Thymus (tissue), 11 donors: ENCODE results near the gene ERC2. TPM values are rescaled to one million over a fixed set of nuclear protein-coding genes. Genes with fewer than 3 reads are reported as not detected.

Experiments
- DNase-seq, 9 donors: peaks; one replicate each; pipeline ENCODE4 v3.0.0-alpha.2; 2013; ENCODE audit warnings: low spot score in 9 of 9, low read depth in 6 of 9, missing footprints in 1 of 9
- H3K27ac ChIP-seq, 2 donors: one replicate each; pipeline ENCODE4 v1.5.1; 2013; ENCODE audit warnings: control low read depth in 1 of 2, low read depth in 1 of 2, low read length in 1 of 2, mild to moderate bottlenecking in 1 of 2, moderate library complexity in 1 of 2
- H3K27me3 ChIP-seq, 2 donors: one replicate each; pipeline ENCODE4 v1.5.1; 2013; ENCODE audit warnings: low read length in 1 of 2; ENCODE audit not compliant: control insufficient read depth in 2 of 2, insufficient read depth in 1 of 2
- H3K36me3 ChIP-seq, 2 donors: one replicate each; pipeline ENCODE4 v1.5.1; 2013; ENCODE audit warnings: low read length in 1 of 2, mild to moderate bottlenecking in 1 of 2, moderate library complexity in 1 of 2; ENCODE audit not compliant: control insufficient read depth in 2 of 2, insufficient read depth in 2 of 2
- H3K4me1 ChIP-seq, 2 donors: one replicate each; pipeline ENCODE4 v1.5.1; 2013; ENCODE audit warnings: low read length in 2 of 2; ENCODE audit not compliant: control insufficient read depth in 2 of 2, insufficient read depth in 2 of 2
- H3K4me3 ChIP-seq, 2 donors: one replicate each; pipeline ENCODE4 v1.5.1; 2013; ENCODE audit warnings: low read length in 2 of 2, control low read depth in 1 of 2, mild to moderate bottlenecking in 1 of 2
- H3K9me3 ChIP-seq, 2 donors: one replicate each; pipeline ENCODE4 v1.5.1; 2013; ENCODE audit warnings: low read length in 1 of 2, mild to moderate bottlenecking in 1 of 2; ENCODE audit not compliant: control insufficient read depth in 2 of 2, insufficient read depth in 1 of 2
- WGBS: extraction: QIAGEN DNeasy Blood & Tissue Kit; methylation state at CpG from one replicate; pipeline ENCODE4 v1.1.7; 2013; 5-methylcytosine and 5-hydroxymethylcytosine counted together
- polyA plus RNA-seq: library from polyadenylated mRNA; stranded (reverse); fragments of 200-250 nt; gene quantifications from one replicate; pipeline ENCODE4 v1.2.3, GENCODE V29; 2013
- total RNA-seq: library from RNA; stranded (reverse); fragments of 120-200 nt; gene quantifications from one replicate; pipeline ENCODE4 v1.2.4, GENCODE V29; 2013
- donor health status: healthy.

ERC2 gene
- total and polyA plus RNA-seq, 2 donors = 0.28 to 0.50 TPM

- Histone ChIP-seq H3K27me3 (no peaks in the 10 kb centered on the region), H3K36me3 (no peaks in the 10 kb centered on the region), H3K4me1 (peaks cover 6 to 16% of the 10 kb centered on the region in 2 donors), H3K27ac (no peak overlapping the region), H3K9me3 (no peaks in the 10 kb centered on the region), H3K4me3 (no peak overlapping the region)
- WGBS = 94% methylated on average over 10 of the region's 10 CpGs
- no peak for DNase-seq
Measured at GRCh38 chr3:55569033-55569599, 899.2 kb downstream of the ERC2 start.

- Histone ChIP-seq H3K4me1 (peaks cover 9 to 23% of the 10 kb centered on the region in 2 donors), H3K36me3 (no peaks in the 10 kb centered on the region), H3K9me3 (no peaks in the 10 kb centered on the region), H3K27ac (no peak overlapping the region), H3K4me3 (no peak overlapping the region), H3K27me3 (no peaks in the 10 kb centered on the region)
- no peak for DNase-seq
- WGBS = 86% methylated on average over 3 of the region's 3 CpGs
Measured at GRCh38 chr3:55567615-55568014, 900.7 kb downstream of the ERC2 start.

DNA sequence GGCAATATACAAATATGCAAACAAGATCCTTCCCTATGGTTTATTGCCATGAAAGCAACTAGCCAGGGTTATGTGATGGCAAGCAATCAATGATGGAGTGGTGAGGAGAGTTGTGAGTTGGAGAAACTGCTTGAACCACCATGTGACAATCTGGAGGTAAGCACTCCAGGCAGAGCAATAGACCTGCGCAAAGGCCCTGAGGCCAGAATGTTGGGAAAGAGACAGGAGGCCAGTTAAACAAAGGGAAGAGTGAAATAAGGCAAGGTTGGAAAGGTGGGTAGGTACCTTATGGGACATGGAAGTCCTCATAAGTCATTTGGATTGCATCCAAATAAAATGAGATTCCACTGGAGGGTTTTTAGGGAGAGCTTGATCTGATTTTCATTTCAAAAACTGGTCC is 901.1 kb downstream of the ERC2 start:
- H3K4me1 ChIP-seq = peaks cover 9 to 19% of the 10 kb centered on the region in 2 donors
- no peak overlapping the region for H3K4me3 ChIP-seq
- DNase-seq = no peak
- H3K27me3 ChIP-seq = no peaks in the 10 kb centered on the region
- no peak overlapping the region for H3K27ac ChIP-seq
- no peaks in the 10 kb centered on the region for H3K9me3 ChIP-seq
- no peaks in the 10 kb centered on the region for H3K36me3 ChIP-seq
- WGBS = 98% methylated on average over 1 of the region's 1 CpG

DNA sequence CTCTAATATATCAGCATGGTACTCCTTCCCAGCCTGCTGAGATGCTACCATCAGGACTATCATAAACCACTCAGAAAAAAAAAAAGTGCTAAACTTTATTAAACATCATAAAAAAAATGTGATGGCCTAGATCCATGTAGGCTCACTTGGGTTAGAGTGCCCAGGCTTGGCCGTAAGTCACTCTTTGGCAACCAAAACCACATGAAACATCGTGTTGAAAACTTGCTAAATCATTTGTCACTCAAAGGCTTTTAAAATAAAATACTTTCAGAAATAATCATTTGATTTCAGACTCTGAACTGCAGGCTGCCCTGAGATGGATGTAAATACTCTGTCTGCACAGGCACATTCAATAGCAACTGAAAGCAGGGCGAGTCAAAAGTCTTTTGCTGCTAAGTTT is 902.7 kb downstream of the ERC2 start:
- H3K36me3 ChIP-seq = no peaks in the 10 kb centered on the region
- H3K9me3 ChIP-seq = no peaks in the 10 kb centered on the region
- no peak for DNase-seq
- H3K4me1 ChIP-seq = peaks cover 3 to 8% of the 10 kb centered on the region in 2 donors
- no peak overlapping the region for H3K27ac ChIP-seq
- WGBS = 55% methylated on average over 3 of the region's 3 CpGs
- H3K4me3 ChIP-seq = no peak overlapping the region
- no peaks in the 10 kb centered on the region for H3K27me3 ChIP-seq

DNA sequence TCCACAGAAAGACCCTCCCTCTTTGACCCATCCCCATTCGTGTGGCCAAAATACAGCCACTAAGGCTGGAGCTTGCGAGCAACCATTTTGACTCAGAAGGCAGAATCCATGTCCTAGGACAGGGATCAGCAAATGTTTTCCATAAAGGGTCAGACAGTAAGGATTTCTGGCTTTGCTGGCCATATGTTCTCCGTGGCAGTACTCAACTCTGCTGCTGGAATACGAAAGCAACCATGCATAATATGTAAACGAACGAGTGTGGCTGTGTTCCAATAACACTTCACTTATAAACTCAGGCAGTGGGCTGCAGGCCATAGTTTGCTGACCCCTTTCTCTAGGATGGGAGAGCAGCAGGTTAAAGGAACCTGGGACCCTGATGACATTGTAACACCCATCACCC is 903.5 kb downstream of the ERC2 start:
- no peaks in the 10 kb centered on the region for H3K27me3 ChIP-seq
- WGBS = 93% methylated on average over 6 of the region's 6 CpGs
- H3K4me3 ChIP-seq = no peak overlapping the region

GRCh38 chr3:55562700-55563099 is 905.6 kb downstream of the ERC2 start:
- Histone ChIP-seq H3K4me3 (no peak overlapping the region), H3K9me3 (no peaks in the 10 kb centered on the region), H3K36me3 (no peaks in the 10 kb centered on the region), H3K4me1 (peaks cover 3 to 8% of the 10 kb centered on the region in 2 donors), H3K27ac (no peak overlapping the region), H3K27me3 (no peaks in the 10 kb centered on the region)
- WGBS = 86% methylated on average over 1 of the region's 1 CpG
- no peak for DNase-seq

More for the DNA sequence above, 903.5 kb downstream of the ERC2 start:
- Histone ChIP-seq H3K27ac (no peak overlapping the region), H3K4me1 (peaks cover 3 to 8% of the 10 kb centered on the region in 2 donors), H3K36me3 (no peaks in the 10 kb centered on the region), H3K9me3 (no peaks in the 10 kb centered on the region)
- DNase-seq = no peak

- 98% methylated on average over 7 of the region's 7 CpGs for WGBS
- peaks cover 11 to 32% of the 10 kb centered on the region in 2 donors for H3K4me1 ChIP-seq
- no peak overlapping the region for H3K4me3 ChIP-seq
- no peaks in the 10 kb centered on the region for H3K27me3 ChIP-seq
- no peak overlapping the region for H3K27ac ChIP-seq
- no peaks in the 10 kb centered on the region for H3K36me3 ChIP-seq
- H3K9me3 ChIP-seq = no peaks in the 10 kb centered on the region
- DNase-seq = no peak
Measured at GRCh38 chr3:55559500-55560423, 908.5 kb downstream of the ERC2 start.

DNA sequence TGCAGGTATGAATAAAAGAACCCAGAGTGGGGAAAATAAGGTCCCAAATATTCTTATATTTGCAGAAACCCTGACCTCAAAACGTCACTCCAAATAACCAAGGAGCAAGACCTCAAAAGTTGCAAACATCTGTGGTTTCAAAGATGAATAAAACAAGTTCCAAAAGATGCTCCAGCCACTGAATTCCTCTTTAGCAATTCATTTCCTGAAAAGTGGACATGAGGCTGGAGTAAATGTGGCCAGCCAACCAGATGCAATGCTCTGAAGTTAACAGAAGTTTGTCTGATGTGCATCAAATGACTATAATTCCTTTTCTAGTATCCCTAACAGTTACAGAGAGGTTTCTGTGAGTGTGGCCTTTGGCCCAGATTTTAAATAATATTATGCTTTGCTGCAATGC is 910.0 kb downstream of the ERC2 start:
- Histone ChIP-seq H3K4me3 (no peak overlapping the region), H3K36me3 (no peaks in the 10 kb centered on the region), H3K27me3 (no peaks in the 10 kb centered on the region)

GRCh38 chr3:55557549-55557948 is 910.7 kb downstream of the ERC2 start:
- no peak overlapping the region for H3K27ac ChIP-seq
- H3K36me3 ChIP-seq = no peaks in the 10 kb centered on the region
- peaks cover 14 to 33% of the 10 kb centered on the region in 2 donors for H3K4me1 ChIP-seq
- DNase-seq = no peak
- H3K9me3 ChIP-seq = no peaks in the 10 kb centered on the region
- H3K4me3 ChIP-seq = no peak overlapping the region
- 98% methylated on average over 1 of the region's 1 CpG for WGBS
- H3K27me3 ChIP-seq = no peaks in the 10 kb centered on the region

More for the DNA sequence above, 910.0 kb downstream of the ERC2 start:
- DNase-seq = no peak
- WGBS = 89% methylated on average over 1 of the region's 1 CpG
- no peaks in the 10 kb centered on the region for H3K9me3 ChIP-seq
- no peak overlapping the region for H3K27ac ChIP-seq
- H3K4me1 ChIP-seq = peaks cover 15 to 37% of the 10 kb centered on the region in 2 donors
